ENCODE data around the gene PEAK1.

PEAK1 gene

GRCh38 chr15:77464129-77464865 lies 44.4 kb upstream of the PEAK1 start:
- TF ChIP-seq POLR2AphosphoS5 (IDR thresholded peaks at IDR 0.05; ENCODE audit: low read depth) (no peak), REST (IDR thresholded peaks at IDR 0.05; ENCODE audit: insufficient replicate concordance, low read depth) (no peak), SPI1 (IDR thresholded peaks at IDR 0.05; ENCODE audit: borderline replicate concordance, low read depth) (no peak), GABPA (IDR thresholded peaks at IDR 0.05; ENCODE audit: low read depth) (no peak), CTCF (IDR thresholded peaks at IDR 0.05; ENCODE audit: insufficient read depth, low read length) (no peak)
- DNase-seq (ENCODE audit: low read depth in 1 of 2, low spot score in 1 of 2): no peak
- Histone ChIP-seq H3K27me3 (ENCODE audit: insufficient read depth, poor library complexity, severe bottlenecking) (no peaks in the 10 kb centered on the region), H3K27ac (replicated peaks) (no peak overlapping the region), H3K4me3 (replicated peaks; ENCODE audit: insufficient read depth, low read length) (no peak overlapping the region)

- H3K27ac ChIP-seq (replicated peaks): no peak overlapping the region
- no peaks in the 10 kb centered on the region for H3K27me3 ChIP-seq (ENCODE audit: insufficient read depth, poor library complexity, severe bottlenecking)
- no peak for TF ChIP-seq GABPA (IDR thresholded peaks at IDR 0.05; ENCODE audit: low read depth)
- H3K4me3 ChIP-seq (replicated peaks; ENCODE audit: insufficient read depth, low read length): no peak overlapping the region
- DNase-seq (ENCODE audit: low read depth in 1 of 2, low spot score in 1 of 2): no peak
Observed at GRCh38 chr15:77461486-77461885, 41.6 kb upstream of the PEAK1 start.

- TF ChIP-seq CTCF (IDR thresholded peaks at IDR 0.05; ENCODE audit: insufficient read depth, low read length) (no peak), POLR2AphosphoS5 (IDR thresholded peaks at IDR 0.05; ENCODE audit: low read depth) (no peak)
- DNase-seq (ENCODE audit: low read depth in 1 of 2, low spot score in 1 of 2): no peak
- no peaks in the 10 kb centered on the region for H3K27me3 ChIP-seq (ENCODE audit: insufficient read depth, poor library complexity, severe bottlenecking)
- H3K4me3 ChIP-seq (replicated peaks; ENCODE audit: insufficient read depth, low read length): no peak overlapping the region
- H3K27ac ChIP-seq (replicated peaks): no peak overlapping the region
Observed at GRCh38 chr15:77459031-77459430, 39.1 kb upstream of the PEAK1 start.

- TF ChIP-seq SPI1 (IDR thresholded peaks at IDR 0.05; ENCODE audit: borderline replicate concordance, low read depth): no peak
- TF ChIP-seq REST (IDR thresholded peaks at IDR 0.05; ENCODE audit: insufficient replicate concordance, low read depth): no peak
- no peak for TF ChIP-seq POLR2AphosphoS5 (IDR thresholded peaks at IDR 0.05; ENCODE audit: low read depth)
- TF ChIP-seq CTCF (IDR thresholded peaks at IDR 0.05; ENCODE audit: insufficient read depth, low read length): no peak
- no peak for TF ChIP-seq GABPA (IDR thresholded peaks at IDR 0.05; ENCODE audit: low read depth)
- H3K27me3 ChIP-seq (ENCODE audit: insufficient read depth, poor library complexity, severe bottlenecking): no peaks in the 10 kb centered on the region
- H3K27ac ChIP-seq (replicated peaks): no peak overlapping the region
- DNase-seq (ENCODE audit: low read depth in 1 of 2, low spot score in 1 of 2): no peak
- no peak overlapping the region for H3K4me3 ChIP-seq (replicated peaks; ENCODE audit: insufficient read depth, low read length)
Observed at GRCh38 chr15:77457905-77458265, 38.0 kb upstream of the PEAK1 start.
